K562 (cell line): ENCODE measurements around the gene ERAS. TPM values are rescaled to one million over a fixed set of nuclear protein-coding genes. Genes with fewer than 3 reads are reported as not detected.

ENCODE experiments used
- ATAC-seq: fragments of 200-7000 bp; cut with Tn5 transposase; 3 replicates; pipeline ENCODE4 v1.9.1; 2020; ENCODE audit warnings: moderate library complexity
- BruUV-seq: library from RNA; stranded (reverse); fragments of 400-500 nt; replicated peaks from 2 replicates; lab custom pipeline; 2021; lab: Mats Ljungman, UMichigan
- CTCF ChIA-PET: fragments of 300-600 bp; formaldehyde crosslinking; extraction: SDS; loops from one replicate; lab custom pipeline; 2021; ENCODE audit warnings: low intra/inter-chr PET ratio; lab: Yijun Ruan, JAX
- POLR2A ChIA-PET: fragments of 300-600, 350-650 bp; sonication (Branson Sonifier 250); formaldehyde crosslinking; extraction: SDS; loops from one replicate; lab custom pipeline; 2021; ENCODE audit warnings: antibody characterized with exemption, inconsistent platforms; lab: Yijun Ruan, JAX
- DNase-seq, 4 experiments: peaks; one replicate each; pipeline versions ENCODE4 v3.0.0 to v3.0.0-alpha.2; 2011 to 2018; ENCODE audit warnings: low spot score in 3 of 4, mixed read lengths in 3 of 4; ENCODE audit errors: extremely low read depth in 1 of 4
- FAIRE-seq: peaks from 2 replicates; lab custom pipeline; 2011; peaks lifted over from hg19 to GRCh38; lab: Jason Lieb, UNC
- H2AFZ ChIP-seq: 2 replicates; pipeline ENCODE4 v1.6.0; 2011; ENCODE audit warnings: low read depth, low read length, control low read depth, inconsistent platforms
- H3K27ac ChIP-seq: fragments of 200-600 bp; 3 replicates; pipeline ENCODE4 v1.8.0; 2011; ENCODE audit warnings: low read depth, mild to moderate bottlenecking, control low read depth, inconsistent platforms, low read length, moderate library complexity, mixed read lengths; ENCODE audit errors: extremely low read depth
- H3K27me3 ChIP-seq, 2 experiments: fragments of 300-600 bp in 1 of 2; 2 replicates in 1 of 2; 3 replicates in 1 of 2; pipeline versions ENCODE4 v1.6.0 to v1.8.0; 2011; ENCODE audit warnings: inconsistent platforms in 2 of 2, low read length in 2 of 2, mild to moderate bottlenecking in 1 of 2, mixed read lengths in 1 of 2, moderate library complexity in 1 of 2; ENCODE audit not compliant: control insufficient read depth in 2 of 2, insufficient read depth in 2 of 2
- H3K36me3 ChIP-seq: fragments of 300-600 bp; 3 replicates; pipeline ENCODE4 v1.8.0; 2011; ENCODE audit warnings: mild to moderate bottlenecking, low read length, inconsistent platforms; ENCODE audit not compliant: control insufficient read depth, insufficient read depth
- H3K4me1 ChIP-seq, 2 experiments: fragments of 200-600 bp in 1 of 2; replicated peaks in 1 of 2; 2 replicates in 1 of 2; 3 replicates in 1 of 2; pipeline versions ENCODE4 v1.5.1 to v1.8.0; 2011; ENCODE audit warnings: inconsistent platforms in 2 of 2, low read length in 2 of 2, mild to moderate bottlenecking in 1 of 2, mixed read lengths in 1 of 2, moderate library complexity in 1 of 2; ENCODE audit not compliant: control insufficient read depth in 2 of 2, insufficient read depth in 2 of 2
- H3K4me2 ChIP-seq: 2 replicates; pipeline ENCODE4 v1.6.1; 2011; ENCODE audit warnings: low read length, control low read depth, inconsistent platforms, mixed read lengths; ENCODE audit not compliant: insufficient read depth
- H3K4me3 ChIP-seq: fragments of 200-600 bp; sonication (generic), shearing (Covaris generic); 2 replicates; pipeline ENCODE4 v1.5.1; 2016; ENCODE audit warnings: control low read depth, inconsistent platforms
- H3K79me2 ChIP-seq: fragments of 200-600 bp; 3 replicates; pipeline ENCODE4 v1.8.0; 2011; ENCODE audit warnings: low read length, inconsistent platforms; ENCODE audit not compliant: control insufficient read depth, insufficient read depth
- H3K9ac ChIP-seq, 2 experiments: 2 replicates each; pipeline versions ENCODE4 v1.6.0 to v1.6.1; 2011; ENCODE audit warnings: low read depth in 2 of 2, low read length in 2 of 2, control low read depth in 1 of 2, inconsistent platforms in 1 of 2, mild to moderate bottlenecking in 1 of 2, mixed read lengths in 1 of 2; ENCODE audit not compliant: insufficient read depth in 1 of 2
- H3K9me1 ChIP-seq: one replicate; pipeline ENCODE4 v1.6.0; 2011; ENCODE audit warnings: inconsistent platforms, mild to moderate bottlenecking, low read length, moderate library complexity; ENCODE audit not compliant: control insufficient read depth, insufficient read depth
- H3K9me3 ChIP-seq: replicated peaks from 2 replicates; pipeline ENCODE4 v1.5.1; 2011; ENCODE audit warnings: low read depth, low read length, inconsistent platforms; ENCODE audit not compliant: control insufficient read depth, insufficient read depth
- H4K20me1 ChIP-seq: replicated peaks from 2 replicates; pipeline ENCODE4 v1.6.1; 2011; ENCODE audit warnings: low read length, inconsistent platforms, mixed read lengths; ENCODE audit not compliant: control insufficient read depth, insufficient read depth
- CBFB ChIP-seq: sonication (generic); formaldehyde crosslinking; IDR thresholded peaks from 2 replicates; pipeline ENCODE4 v1.4.0; 2020; ENCODE audit warnings: mild to moderate bottlenecking, missing genetic modification reagents
- E2F5 ChIP-seq: sonication (generic); formaldehyde crosslinking; IDR thresholded peaks from 2 replicates; pipeline ENCODE4 v1.8.0; 2022; ENCODE audit warnings: mild to moderate bottlenecking, missing genetic modification reagents
- FOSL1 ChIP-seq: fragments of 200-800 bp; sonication (Bioruptor generic); conservative IDR thresholded peaks from 2 replicates; pipeline ENCODE4 v1.6.1; 2016; ENCODE audit warnings: missing genetic modification characterization, missing compliant biosample characterization
- HSF4 ChIP-seq: fragments of 250-450 bp; sonication (Bioruptor Pico); IDR thresholded peaks from 2 replicates; pipeline ENCODE4 v2.1.2; 2022; ENCODE audit warnings: mild to moderate bottlenecking, moderate library complexity, borderline replicate concordance
- MIER1 ChIP-seq: fragments of 450-650 bp; IDR thresholded peaks from 2 replicates; pipeline ENCODE4 v1.6.1; 2016; ENCODE audit warnings: antibody characterized with exemption, mild to moderate bottlenecking, low read depth
- NFYB ChIP-seq: IDR thresholded peaks from 2 replicates; pipeline ENCODE4 v1.6.1; 2011; ENCODE audit warnings: mild to moderate bottlenecking, moderate library complexity; ENCODE audit not compliant: insufficient read length; ENCODE audit errors: extremely low read depth
- THRB ChIP-seq: fragments of 450-650 bp; formaldehyde crosslinking; conservative IDR thresholded peaks from 2 replicates; pipeline ENCODE4 v1.4.0; 2022; ENCODE audit warnings: mild to moderate bottlenecking, missing genetic modification characterization
- ZNF444 ChIP-seq: fragments of 250-450 bp; sonication (Bioruptor Pico); IDR thresholded peaks from 2 replicates; pipeline ENCODE4 v1.4.0; 2020; ENCODE audit warnings: mild to moderate bottlenecking, moderate library complexity
- WGBS: fragments of 100-300 bp; shearing (Covaris generic); methylation state at CpG from one replicate; pipeline ENCODE4 v1.1.6; 2016; ENCODE audit warnings: low coverage, mixed read lengths; ENCODE audit not compliant: insufficient coverage; ENCODE audit errors: missing lambda C conversion rate; 5-methylcytosine and 5-hydroxymethylcytosine counted together
- in situ Hi-C: fragments of 300-500 bp; cut with MboI; formaldehyde crosslinking; loops from 4 replicates; pipeline ENCODE4 v1.15.0; 2018; ENCODE audit warnings: inconsistent platforms, mixed read lengths
- intact Hi-C: fragments of 100-400 bp; cut with micrococcal nuclease; formaldehyde crosslinking; loops from 2 replicates; pipeline ENCODE4 v1.14.2; 2022
- polyA plus RNA-seq, 8 experiments: library from polyadenylated mRNA; depleted of rRNA in 4 of 8; stranded (reverse) in 5 of 8; unstranded in 3 of 8; fragments of >200 nt; fragmentation: Nextera tagmentation in 2 of 8; fragmentation: Illumina TruSeq in 1 of 8; extraction: Ambion mirVana in 2 of 8; extraction: Trizol in 1 of 8; gene quantifications; 2 replicates each; pipeline versions ENCODE4 v1.2.1 to v1.2.3, GENCODE V29; 2011 to 2014; ENCODE audit warnings: inconsistent platforms in 1 of 8, missing spikeins in 1 of 8
- total RNA-seq, 7 experiments: library from RNA; depleted of rRNA in 6 of 7; stranded (reverse); fragments of >200 nt in 6 of 7; fragmentation: Illumina TruSeq in 2 of 7; extraction: Trizol in 2 of 7; gene quantifications; 2 replicates each; pipeline versions ENCODE4 v1.2.1 to v1.2.3, GENCODE V29; 2011 to 2021; ENCODE audit warnings: low replicate concordance in 1 of 7
- TF ChIP-seq, protein P1 (sequence below): sonication (generic); formaldehyde crosslinking; IDR thresholded peaks from 2 replicates; pipeline ENCODE4 v1.8.1; 2023; ENCODE audit warnings: mild to moderate bottlenecking, missing genetic modification reagents
- TF ChIP-seq, protein P2 (sequence below): sonication (generic); formaldehyde crosslinking; IDR thresholded peaks from 2 replicates; pipeline ENCODE4 v1.8.0; 2022; ENCODE audit warnings: mild to moderate bottlenecking, low read depth, missing genetic modification reagents
- TF ChIP-seq, protein P3 (sequence below): fragments of 450-650 bp; formaldehyde crosslinking; IDR thresholded peaks from 2 replicates; pipeline ENCODE4 v1.4.0; 2020; ENCODE audit warnings: mild to moderate bottlenecking, moderate library complexity

Gene ERAS
- total and polyA plus RNA-seq, 9 of the 15 experiments (the other 6 are each of a cell fraction or from before 2014, with no cell fraction given): 0.07 to 0.12 TPM; not detected in 7

GRCh38 chrX:48831136-48831908, 5.0 kb downstream of the ERAS start:
- DNase-seq: no peak
- intact Hi-C loops: no loop called here
- in situ Hi-C loops: no loop called here
- Histone ChIP-seq H3K4me2 (no peak overlapping the region), H3K27me3 (no peaks in the 10 kb centered on the region), H3K4me3 (no peak overlapping the region), H4K20me1 (no peaks in the 10 kb centered on the region), H2AFZ (no peak overlapping the region), H3K9ac (no peak overlapping the region), H3K9me3 (no peaks in the 10 kb centered on the region), H3K79me2 (no peaks in the 10 kb centered on the region), H3K9me1 (no peaks in the 10 kb centered on the region), H3K27ac (no peak overlapping the region), H3K4me1 (peaks cover 0 to 27% of the 10 kb centered on the region in 2 experiments; a peak in 2 of 5 replicates), H3K36me3 (no peaks in the 10 kb centered on the region)
- BruUV-seq: no TSS peak
- 80% methylated on average over 8 of the region's 58 CpGs for WGBS
- POLR2A ChIA-PET: interaction anchor here (0.7 kb wide), 1 partner anchor 150 kb away, joined by 3 read pairs; no protein-coding TSS in a partner anchor
- no peak for FAIRE-seq
- ATAC-seq: no peak
- CTCF ChIA-PET: no interaction called here
- TF ChIP-seq ZNF444 (CRISPR knock-in tag) (no peak), HSF4 (CRISPR knock-in tag) (no peak), CBFB (no peak), E2F5 (CRISPR knock-in tag) (no peak), FOSL1 (no peak), THRB (CRISPR knock-in tag) (no peak), NFYB (no peak), MIER1 (no peak)
- TF ChIP-seq, protein P1, sequence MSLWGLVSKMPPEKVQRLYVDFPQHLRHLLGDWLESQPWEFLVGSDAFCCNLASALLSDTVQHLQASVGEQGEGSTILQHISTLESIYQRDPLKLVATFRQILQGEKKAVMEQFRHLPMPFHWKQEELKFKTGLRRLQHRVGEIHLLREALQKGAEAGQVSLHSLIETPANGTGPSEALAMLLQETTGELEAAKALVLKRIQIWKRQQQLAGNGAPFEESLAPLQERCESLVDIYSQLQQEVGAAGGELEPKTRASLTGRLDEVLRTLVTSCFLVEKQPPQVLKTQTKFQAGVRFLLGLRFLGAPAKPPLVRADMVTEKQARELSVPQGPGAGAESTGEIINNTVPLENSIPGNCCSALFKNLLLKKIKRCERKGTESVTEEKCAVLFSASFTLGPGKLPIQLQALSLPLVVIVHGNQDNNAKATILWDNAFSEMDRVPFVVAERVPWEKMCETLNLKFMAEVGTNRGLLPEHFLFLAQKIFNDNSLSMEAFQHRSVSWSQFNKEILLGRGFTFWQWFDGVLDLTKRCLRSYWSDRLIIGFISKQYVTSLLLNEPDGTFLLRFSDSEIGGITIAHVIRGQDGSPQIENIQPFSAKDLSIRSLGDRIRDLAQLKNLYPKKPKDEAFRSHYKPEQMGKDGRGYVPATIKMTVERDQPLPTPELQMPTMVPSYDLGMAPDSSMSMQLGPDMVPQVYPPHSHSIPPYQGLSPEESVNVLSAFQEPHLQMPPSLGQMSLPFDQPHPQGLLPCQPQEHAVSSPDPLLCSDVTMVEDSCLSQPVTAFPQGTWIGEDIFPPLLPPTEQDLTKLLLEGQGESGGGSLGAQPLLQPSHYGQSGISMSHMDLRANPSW: no peak
- TF ChIP-seq, protein P2, sequence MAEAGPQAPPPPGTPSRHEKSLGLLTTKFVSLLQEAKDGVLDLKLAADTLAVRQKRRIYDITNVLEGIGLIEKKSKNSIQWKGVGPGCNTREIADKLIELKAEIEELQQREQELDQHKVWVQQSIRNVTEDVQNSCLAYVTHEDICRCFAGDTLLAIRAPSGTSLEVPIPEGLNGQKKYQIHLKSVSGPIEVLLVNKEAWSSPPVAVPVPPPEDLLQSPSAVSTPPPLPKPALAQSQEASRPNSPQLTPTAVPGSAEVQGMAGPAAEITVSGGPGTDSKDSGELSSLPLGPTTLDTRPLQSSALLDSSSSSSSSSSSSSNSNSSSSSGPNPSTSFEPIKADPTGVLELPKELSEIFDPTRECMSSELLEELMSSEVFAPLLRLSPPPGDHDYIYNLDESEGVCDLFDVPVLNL (CRISPR knock-in tag): no peak
- TF ChIP-seq, protein P3, sequence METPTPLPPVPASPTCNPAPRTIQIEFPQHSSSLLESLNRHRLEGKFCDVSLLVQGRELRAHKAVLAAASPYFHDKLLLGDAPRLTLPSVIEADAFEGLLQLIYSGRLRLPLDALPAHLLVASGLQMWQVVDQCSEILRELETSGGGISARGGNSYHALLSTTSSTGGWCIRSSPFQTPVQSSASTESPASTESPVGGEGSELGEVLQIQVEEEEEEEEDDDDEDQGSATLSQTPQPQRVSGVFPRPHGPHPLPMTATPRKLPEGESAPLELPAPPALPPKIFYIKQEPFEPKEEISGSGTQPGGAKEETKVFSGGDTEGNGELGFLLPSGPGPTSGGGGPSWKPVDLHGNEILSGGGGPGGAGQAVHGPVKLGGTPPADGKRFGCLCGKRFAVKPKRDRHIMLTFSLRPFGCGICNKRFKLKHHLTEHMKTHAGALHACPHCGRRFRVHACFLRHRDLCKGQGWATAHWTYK (CRISPR knock-in tag): no peak
